Fibroblast of lung (primary cell): ENCODE measurements around the gene SGO2.

ENCODE experiments used
- CTCF ChIP-seq, 2 donors: IDR thresholded peaks in 1 of 2; conservative IDR thresholded peaks in 1 of 2; 1 replicate in 1 of 2; 2 replicates in 1 of 2; pipeline ENCODE4 v1.5.1; 2011 to 2012; ENCODE audit warnings: low read length in 2 of 2, control low read depth in 1 of 2, inconsistent platforms in 1 of 2, low read depth in 1 of 2, mild to moderate bottlenecking in 1 of 2
- EZH2 ChIP-seq: IDR thresholded peaks from 2 replicates; pipeline ENCODE4 v1.5.1; 2012; ENCODE audit warnings: low read length, control low read depth, mild to moderate bottlenecking; ENCODE audit errors: missing control alignments

- no peak for TF ChIP-seq EZH2
- TF ChIP-seq CTCF (conservative IDR thresholded peaks at IDR 0.05 in 1 of 2, IDR thresholded peaks at IDR 0.05 in 1 of 2; ENCODE audit: low read depth in 1 of 2, low read length in 2 of 2): no peak
These were observed 83.1 kb downstream of the SGO2 start for GRCh38 chr2:200609028-200609614.
